ENCODE measurements around the gene KLHL25. TPM values are rescaled to one million over a fixed set of nuclear protein-coding genes. Genes with fewer than 3 reads are reported as not detected.
"Not testable (repeated sequence)": the region's sequence is repeated elsewhere in the genome, so short reads cannot be mapped to it uniquely, and the experiment has no call there.

KLHL25 gene
- total RNA-seq, 2 experiments from 2014 or later = 4.1 to 4.7 TPM

GRCh38 chr15:85813234-85813633, 18.5 kb upstream of the KLHL25 start:
- CTCF ChIA-PET = interaction anchor here (0.6 kb wide), 1 partner anchor 17 kb away, joined by 3 read pairs; no protein-coding TSS in a partner anchor
- POLR2A ChIA-PET = no interaction called here

- POLR2A ChIA-PET = no interaction called here
- CTCF ChIA-PET = no interaction called here
Observed at GRCh38 chr15:85810075-85810474, 15.3 kb upstream of the KLHL25 start.

GRCh38 chr15:85805420-85805819, 10.7 kb upstream of the KLHL25 start:
- CTCF ChIA-PET = no interaction called here
- POLR2A ChIA-PET = no interaction called here

- CTCF ChIA-PET = no interaction called here
- POLR2A ChIA-PET = no interaction called here
Observed at GRCh38 chr15:85804481-85805170, 9.9 kb upstream of the KLHL25 start.

- CTCF ChIA-PET = not testable (repeated sequence)
Observed at GRCh38 chr15:85802617-85803016, 7.9 kb upstream of the KLHL25 start.

GRCh38 chr15:85800478-85801123, 5.9 kb upstream of the KLHL25 start:
- POLR2A ChIA-PET = no interaction called here
- CTCF ChIA-PET = no interaction called here

More at GRCh38 chr15:85802617-85803016, 7.9 kb upstream of the KLHL25 start:
- POLR2A ChIA-PET = not testable (repeated sequence)

GRCh38 chr15:85796371-85796770, 1.6 kb upstream of the KLHL25 start:
- POLR2A ChIA-PET, CTCF ChIA-PET: not testable (repeated sequence)

GRCh38 chr15:85795337-85796305, 896 bp upstream of the KLHL25 start:
- ChIA-PET POLR2A (no interaction called here), CTCF (no interaction called here)

- ChIA-PET POLR2A (interaction anchor here (0.8 to 1.2 kb wide), 3 partner anchors 8 to 104 kb away, joined by 3 to 8 read pairs (median 4); no protein-coding TSS in a partner anchor), CTCF (interaction anchor here (1.1 kb wide), 1 partner anchor 47 kb away, joined by 3 read pairs; no protein-coding TSS in a partner anchor)
Observed at GRCh38 chr15:85793641-85794597, 806 bp downstream of the KLHL25 start.

GRCh38 chr15:85792912-85793590, 1.7 kb downstream of the KLHL25 start:
- ChIA-PET CTCF (interaction anchor here (1.1 kb wide), 1 partner anchor 48 kb away, joined by 3 read pairs; no protein-coding TSS in a partner anchor), POLR2A (no interaction called here)

GRCh38 chr15:85792102-85792731, 2.5 kb downstream of the KLHL25 start:
- POLR2A ChIA-PET = no interaction called here
- CTCF ChIA-PET = interaction anchor here (0.9 kb wide), 1 partner anchor 48 kb away, joined by 3 read pairs; no protein-coding TSS in a partner anchor

- ChIA-PET CTCF (no interaction called here), POLR2A (no interaction called here)
Observed at GRCh38 chr15:85789496-85789875, 5.2 kb downstream of the KLHL25 start.

- POLR2A ChIA-PET = no interaction called here
- CTCF ChIA-PET = no interaction called here
Observed at GRCh38 chr15:85788771-85789495, 5.8 kb downstream of the KLHL25 start.

- CTCF ChIA-PET = interaction anchor here (1.5 kb wide), 1 partner anchor 57 kb away, joined by 3 read pairs; no protein-coding TSS in a partner anchor
- POLR2A ChIA-PET = no interaction called here
Observed at GRCh38 chr15:85786781-85787114, 8.0 kb downstream of the KLHL25 start.

GRCh38 chr15:85785887-85786780, 8.6 kb downstream of the KLHL25 start:
- ChIA-PET CTCF (interaction anchor here (1.5 kb wide), 1 partner anchor 56 kb away, joined by 3 read pairs; no protein-coding TSS in a partner anchor), POLR2A (interaction anchor here (0.9 kb wide), 1 partner anchor 8 kb away, joined by 3 read pairs; the partner anchor contains the start of gene KLHL25)

GRCh38 chr15:85782064-85782463, 12.7 kb downstream of the KLHL25 start:
- CTCF ChIA-PET = no interaction called here

More at GRCh38 chr15:85782064-85782463, 12.7 kb downstream of the KLHL25 start:
- POLR2A ChIA-PET = no interaction called here
